OCI-LY3 (cell line): ENCODE measurements around the gene NINL.

Source experiments
- CTCF ChIP-seq: fragments of 200-600, 300-600 bp; sonication (generic); IDR thresholded peaks from 2 replicates; pipeline ENCODE4 v1.5.1; 2014; ENCODE audit warnings: antibody characterized with exemption, low read length, low read depth
- EZH2phosphoT487 ChIP-seq: fragments of 200-600 bp; shearing (Covaris generic); IDR thresholded peaks from 2 replicates; pipeline ENCODE4 v1.6.1; 2018; ENCODE audit warnings: antibody characterized with exemption, mixed run types, low read depth

- TF ChIP-seq CTCF = no peak
- TF ChIP-seq EZH2phosphoT487 = no peak
These were observed 133.0 kb downstream of the NINL start for GRCh38 chr20:25452333-25452732.
